NOMO-1 (cell line): ENCODE results near the gene MLH3.

Experiments
- DNase-seq, 2 experiments: peaks; one replicate each; lab custom pipeline; 2025; ENCODE audit not compliant: unreplicated experiment in 2 of 2; lab: John Stamatoyannopoulos, UW

Gene MLH3

GRCh38 chr14:74974364-74975058 lies 76.8 kb downstream of the MLH3 start:
- DNase-seq: no peak

GRCh38 chr14:74973905-74974363 lies 77.3 kb downstream of the MLH3 start:
- DNase-seq: no peak

- no peak for DNase-seq
Observed at GRCh38 chr14:74973003-74973653, 78.1 kb downstream of the MLH3 start.

- no peak for DNase-seq
Observed at GRCh38 chr14:74968811-74969210, 82.5 kb downstream of the MLH3 start.

GRCh38 chr14:74965486-74966153 lies 85.6 kb downstream of the MLH3 start:
- no peak for DNase-seq

GRCh38 chr14:74964787-74965485 lies 86.3 kb downstream of the MLH3 start:
- DNase-seq: no peak
